Measurements from ENCODE around the gene IL24.

Gene IL24

DNA sequence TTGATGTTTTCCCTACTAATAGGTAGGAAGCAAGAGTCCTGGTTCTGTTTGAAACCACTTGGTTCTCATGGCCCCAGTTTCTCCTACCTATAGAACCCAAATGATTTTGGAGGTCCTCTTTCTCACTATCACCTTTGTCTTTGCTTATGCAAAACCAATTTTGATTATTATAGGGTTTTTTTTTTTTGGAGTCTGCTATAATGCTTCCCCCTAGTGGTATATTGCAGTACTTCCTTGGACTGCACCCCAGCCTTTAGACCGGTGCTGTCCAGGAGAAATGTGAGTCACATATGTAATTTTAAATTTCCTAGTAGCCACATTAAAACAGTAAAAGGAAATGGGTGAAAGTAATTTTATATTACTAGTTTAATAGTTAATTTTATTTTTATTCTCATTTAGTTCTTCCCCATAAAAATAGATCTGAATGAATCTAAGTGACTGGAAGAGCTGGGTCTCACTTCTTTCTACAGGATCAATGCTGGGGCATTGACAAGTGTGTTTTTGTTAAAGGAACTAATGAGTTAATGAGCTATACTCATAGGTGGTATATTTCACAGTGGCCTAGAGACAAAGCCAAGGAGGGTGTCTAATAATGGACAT is 13.9 kb downstream of the IL24 start:
- peaks cover 5 to 54% (median 36%) of the 10 kb centered on the region in 3 experiments for H3K27me3 ChIP-seq (ENCODE audit: control insufficient read depth in 3 of 3, insufficient read depth in 3 of 3, low read depth in 1 of 3, low read length in 3 of 3)
- no peak overlapping the region for H3K23ac ChIP-seq (ENCODE audit: low read depth, low read length, poor library complexity)
- H2BK15ac ChIP-seq (ENCODE audit: low read length) = no peak overlapping the region
- H4K8ac ChIP-seq (ENCODE audit: low read depth, low read length) = no peak overlapping the region
- no peaks in the 10 kb centered on the region for H3K79me1 ChIP-seq (ENCODE audit: low read depth, low read length)
- no peak overlapping the region for H4K91ac ChIP-seq (ENCODE audit: low read depth, low read length, poor library complexity)
- H2AFZ ChIP-seq (ENCODE audit: low read length) = no peak overlapping the region
- no peak overlapping the region for H3K4me2 ChIP-seq (ENCODE audit: insufficient read depth, low read length, poor library complexity, severe bottlenecking)
- H3K4me3 ChIP-seq (ENCODE audit: low read length in 2 of 2) = no peak overlapping the region
- H2AK5ac ChIP-seq (ENCODE audit: low read depth, low read length) = no peak overlapping the region
- peaks cover 0 to 5% of the 10 kb centered on the region in 2 donors for H3K4me1 ChIP-seq (ENCODE audit: control insufficient read depth in 2 of 2, insufficient read depth in 1 of 2, low read depth in 1 of 2, low read length in 2 of 2)
- H3K14ac ChIP-seq (ENCODE audit: low read length) = no peak overlapping the region
- WGBS, 2 donors (ENCODE audit: extremely low coverage in 2 of 2, insufficient read length in 2 of 2, insufficient replicate concordance in 1 of 2) = no CpG with 5 or more reads among the region's 1 CpG
- no peaks in the 10 kb centered on the region for H3K36me3 ChIP-seq (replicated peaks in 1 of 2; ENCODE audit: control insufficient read depth in 2 of 2, insufficient read depth in 2 of 2, low read length in 2 of 2)
- H3K9me3 ChIP-seq (replicated peaks in 1 of 2; ENCODE audit: control insufficient read depth in 2 of 2, insufficient read depth in 1 of 2, low read depth in 1 of 2, low read length in 2 of 2) = no peaks in the 10 kb centered on the region
- no peak overlapping the region for H3K27ac ChIP-seq (replicated peaks; ENCODE audit: low read length)
- H3K9ac ChIP-seq (ENCODE audit: low read depth, low read length, poor library complexity) = no peak overlapping the region
- no peak overlapping the region for H2BK5ac ChIP-seq (ENCODE audit: low read length)
- no peak overlapping the region for H3K18ac ChIP-seq (ENCODE audit: low read length)
- no peak for DNase-seq (ENCODE audit: low spot score)
- no peak overlapping the region for H2BK120ac ChIP-seq (ENCODE audit: low read depth, low read length)
- no peak overlapping the region for H2BK12ac ChIP-seq (ENCODE audit: low read length)
- no peak overlapping the region for H3K4ac ChIP-seq (ENCODE audit: low read length)

DNA sequence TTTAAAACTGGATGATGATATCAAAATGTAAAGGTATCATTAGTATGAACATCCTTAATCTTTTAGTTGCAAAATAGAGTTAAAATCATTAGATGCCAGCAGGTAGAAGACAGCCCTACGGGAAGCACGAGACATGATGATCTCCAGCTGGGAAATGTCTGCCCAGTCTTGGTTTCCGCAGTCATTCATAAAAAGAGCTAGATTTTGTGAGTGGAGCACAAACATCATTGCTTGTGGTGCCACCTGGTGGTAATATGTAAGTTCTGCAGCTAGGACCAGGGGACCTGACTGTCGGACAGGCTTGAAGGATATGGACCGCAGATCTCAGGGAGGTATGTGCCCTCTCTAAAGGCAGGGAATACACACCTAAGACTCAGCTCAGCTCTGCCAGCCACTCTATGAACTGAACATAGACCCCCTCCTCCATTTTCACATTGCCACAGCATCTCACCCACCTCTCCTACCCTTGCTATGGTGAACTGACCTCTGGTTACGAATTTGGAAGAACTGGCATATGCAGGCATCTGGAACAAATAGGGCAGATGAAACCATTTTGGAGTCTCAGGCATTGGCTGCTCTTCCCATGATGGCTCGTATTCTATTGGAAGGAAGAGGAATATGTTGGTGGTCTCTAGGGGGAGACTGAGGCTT is 15.3 kb downstream of the IL24 start:
- no peak overlapping the region for H4K91ac ChIP-seq (ENCODE audit: low read depth, low read length, poor library complexity)
- no peaks in the 10 kb centered on the region for H3K79me1 ChIP-seq (ENCODE audit: low read depth, low read length)
- no peaks in the 10 kb centered on the region for H3K36me3 ChIP-seq (replicated peaks in 1 of 2; ENCODE audit: control insufficient read depth in 2 of 2, insufficient read depth in 2 of 2, low read length in 2 of 2)
- H3K27ac ChIP-seq (replicated peaks; ENCODE audit: low read length) = no peak overlapping the region
- H4K8ac ChIP-seq (ENCODE audit: low read depth, low read length) = no peak overlapping the region
- peak; percentile 71 for DNase-seq (ENCODE audit: low spot score)
- no peak overlapping the region for H3K4ac ChIP-seq (ENCODE audit: low read length)
- H2BK12ac ChIP-seq (ENCODE audit: low read length) = no peak overlapping the region
- peaks cover 5 to 48% (median 36%) of the 10 kb centered on the region in 3 experiments for H3K27me3 ChIP-seq (ENCODE audit: control insufficient read depth in 3 of 3, insufficient read depth in 3 of 3, low read depth in 1 of 3, low read length in 3 of 3)
- no CpG with 5 or more reads among the region's 7 CpGs for WGBS, 2 donors (ENCODE audit: extremely low coverage in 2 of 2, insufficient read length in 2 of 2, insufficient replicate concordance in 1 of 2)
- H3K9me3 ChIP-seq (replicated peaks in 1 of 2; ENCODE audit: control insufficient read depth in 2 of 2, insufficient read depth in 1 of 2, low read depth in 1 of 2, low read length in 2 of 2) = no peaks in the 10 kb centered on the region
- H3K4me3 ChIP-seq (ENCODE audit: low read length in 2 of 2) = no peak overlapping the region
- H2AK5ac ChIP-seq (ENCODE audit: low read depth, low read length) = no peak overlapping the region
- no peak overlapping the region for H2BK120ac ChIP-seq (ENCODE audit: low read depth, low read length)
- no peak overlapping the region for H2BK15ac ChIP-seq (ENCODE audit: low read length)
- no peak overlapping the region for H2AFZ ChIP-seq (ENCODE audit: low read length)
- H2BK5ac ChIP-seq (ENCODE audit: low read length) = no peak overlapping the region
- no peak overlapping the region for H3K14ac ChIP-seq (ENCODE audit: low read length)
- no peak overlapping the region for H3K9ac ChIP-seq (ENCODE audit: low read depth, low read length, poor library complexity)
- H3K4me2 ChIP-seq (ENCODE audit: insufficient read depth, low read length, poor library complexity, severe bottlenecking) = no peak overlapping the region
- no peak overlapping the region for H3K18ac ChIP-seq (ENCODE audit: low read length)
- peaks cover 0 to 2% of the 10 kb centered on the region in 2 donors for H3K4me1 ChIP-seq (ENCODE audit: control insufficient read depth in 2 of 2, insufficient read depth in 1 of 2, low read depth in 1 of 2, low read length in 2 of 2)
- H3K23ac ChIP-seq (ENCODE audit: low read depth, low read length, poor library complexity) = no peak overlapping the region

- H3K27ac ChIP-seq (replicated peaks; ENCODE audit: low read length) = no peak overlapping the region
- no peak overlapping the region for H3K18ac ChIP-seq (ENCODE audit: low read length)
- H2BK12ac ChIP-seq (ENCODE audit: low read length) = no peak overlapping the region
- no CpG with 5 or more reads among the region's 12 CpGs for WGBS, 2 donors (ENCODE audit: extremely low coverage in 2 of 2, insufficient read length in 2 of 2, insufficient replicate concordance in 1 of 2)
- no peak overlapping the region for H3K23ac ChIP-seq (ENCODE audit: low read depth, low read length, poor library complexity)
- H2BK15ac ChIP-seq (ENCODE audit: low read length) = no peak overlapping the region
- H2AK5ac ChIP-seq (ENCODE audit: low read depth, low read length) = no peak overlapping the region
- H2BK120ac ChIP-seq (ENCODE audit: low read depth, low read length) = no peak overlapping the region
- H3K36me3 ChIP-seq (replicated peaks in 1 of 2; ENCODE audit: control insufficient read depth in 2 of 2, insufficient read depth in 2 of 2, low read length in 2 of 2) = no peaks in the 10 kb centered on the region
- no peak overlapping the region for H3K4ac ChIP-seq (ENCODE audit: low read length)
- no peak overlapping the region for H2BK5ac ChIP-seq (ENCODE audit: low read length)
- no peak overlapping the region for H3K4me2 ChIP-seq (ENCODE audit: insufficient read depth, low read length, poor library complexity, severe bottlenecking)
- H2AFZ ChIP-seq (ENCODE audit: low read length) = no peak overlapping the region
- peaks cover 5 to 34% (median 24%) of the 10 kb centered on the region in 3 experiments for H3K27me3 ChIP-seq (ENCODE audit: control insufficient read depth in 3 of 3, insufficient read depth in 3 of 3, low read depth in 1 of 3, low read length in 3 of 3)
- H3K79me1 ChIP-seq (ENCODE audit: low read depth, low read length) = no peaks in the 10 kb centered on the region
- H3K4me1 ChIP-seq (ENCODE audit: control insufficient read depth in 2 of 2, insufficient read depth in 1 of 2, low read depth in 1 of 2, low read length in 2 of 2) = peaks cover 0 to 2% of the 10 kb centered on the region in 2 donors
- H4K8ac ChIP-seq (ENCODE audit: low read depth, low read length) = no peak overlapping the region
- no peak overlapping the region for H3K4me3 ChIP-seq (ENCODE audit: low read length in 2 of 2)
- no peak overlapping the region for H3K9ac ChIP-seq (ENCODE audit: low read depth, low read length, poor library complexity)
- no peak overlapping the region for H3K14ac ChIP-seq (ENCODE audit: low read length)
- no peak overlapping the region for H4K91ac ChIP-seq (ENCODE audit: low read depth, low read length, poor library complexity)
- no peaks in the 10 kb centered on the region for H3K9me3 ChIP-seq (replicated peaks in 1 of 2; ENCODE audit: control insufficient read depth in 2 of 2, insufficient read depth in 1 of 2, low read depth in 1 of 2, low read length in 2 of 2)
- DNase-seq (ENCODE audit: low spot score) = no peak
Observed at GRCh38 chr1:206913766-206914537, 16.7 kb downstream of the IL24 start.

Measured in neuronal stem cell (in vitro differentiated cells).